NCI-H1694 (cell line): Measurements from ENCODE around the gene SFPQ.
"Not testable (repeated sequence)": the region's sequence is repeated elsewhere in the genome, so short reads cannot be mapped to it uniquely, and the experiment has no call there.

Experiments used
- DNase-seq: peaks from one replicate; lab custom pipeline; 2025; lab: John Stamatoyannopoulos, UW

SFPQ gene

DNA sequence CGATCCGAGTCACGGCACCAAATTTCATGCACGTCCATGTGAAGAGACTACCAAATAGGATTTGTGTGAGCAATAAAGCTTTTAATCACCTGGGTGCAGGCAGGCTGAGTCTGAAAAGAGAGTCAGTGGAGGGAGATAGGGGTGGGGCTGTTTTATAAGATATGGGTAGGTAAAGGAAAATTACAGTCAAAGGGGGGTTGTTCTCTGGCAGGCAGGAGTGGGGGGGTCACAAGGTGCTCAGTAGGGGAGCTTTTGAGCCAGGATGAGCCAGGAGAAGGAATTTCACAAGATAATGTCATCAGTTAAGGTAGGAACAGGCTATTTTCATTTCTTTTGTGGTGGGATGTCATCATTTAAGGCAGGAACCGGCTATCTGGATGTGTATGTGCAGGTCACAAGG, 55.4 kb downstream of the SFPQ start:
- DNase-seq = not testable (repeated sequence)

DNA sequence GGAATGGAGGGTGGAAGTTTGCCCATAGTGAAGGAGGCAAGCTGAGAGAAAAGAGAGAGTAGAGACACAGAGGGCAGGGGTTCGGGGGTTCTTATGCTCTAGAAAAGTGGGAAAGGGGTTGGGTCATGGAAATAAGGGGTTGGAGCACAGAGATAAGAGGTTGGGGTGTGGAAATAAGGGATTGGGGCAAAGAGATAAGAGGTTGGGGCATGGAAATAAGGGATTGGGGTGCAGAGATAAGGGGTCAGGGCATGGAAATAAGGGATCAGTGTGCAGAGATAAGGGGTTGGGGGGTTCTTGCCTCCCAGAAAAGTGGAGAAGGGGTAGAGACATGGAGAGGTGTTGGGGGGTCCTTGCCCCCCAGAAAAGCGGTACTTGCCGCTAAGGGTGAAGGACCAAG, 56.2 kb downstream of the SFPQ start:
- DNase-seq = no peak
